ENCODE data around the gene F10.

The F10 gene

GRCh38 chr13:113117911-113118260 lies 4.7 kb upstream of the F10 start:
- DNase-seq = no peak

- no peak for DNase-seq
These were observed 4.2 kb upstream of the F10 start for GRCh38 chr13:113118261-113119021.

GRCh38 chr13:113119166-113119821 lies 3.3 kb upstream of the F10 start:
- no peak for DNase-seq

GRCh38 chr13:113119822-113120189 lies 2.8 kb upstream of the F10 start:
- DNase-seq = no peak

GRCh38 chr13:113120300-113121182 lies 2.1 kb upstream of the F10 start:
- DNase-seq = no peak

DNA sequence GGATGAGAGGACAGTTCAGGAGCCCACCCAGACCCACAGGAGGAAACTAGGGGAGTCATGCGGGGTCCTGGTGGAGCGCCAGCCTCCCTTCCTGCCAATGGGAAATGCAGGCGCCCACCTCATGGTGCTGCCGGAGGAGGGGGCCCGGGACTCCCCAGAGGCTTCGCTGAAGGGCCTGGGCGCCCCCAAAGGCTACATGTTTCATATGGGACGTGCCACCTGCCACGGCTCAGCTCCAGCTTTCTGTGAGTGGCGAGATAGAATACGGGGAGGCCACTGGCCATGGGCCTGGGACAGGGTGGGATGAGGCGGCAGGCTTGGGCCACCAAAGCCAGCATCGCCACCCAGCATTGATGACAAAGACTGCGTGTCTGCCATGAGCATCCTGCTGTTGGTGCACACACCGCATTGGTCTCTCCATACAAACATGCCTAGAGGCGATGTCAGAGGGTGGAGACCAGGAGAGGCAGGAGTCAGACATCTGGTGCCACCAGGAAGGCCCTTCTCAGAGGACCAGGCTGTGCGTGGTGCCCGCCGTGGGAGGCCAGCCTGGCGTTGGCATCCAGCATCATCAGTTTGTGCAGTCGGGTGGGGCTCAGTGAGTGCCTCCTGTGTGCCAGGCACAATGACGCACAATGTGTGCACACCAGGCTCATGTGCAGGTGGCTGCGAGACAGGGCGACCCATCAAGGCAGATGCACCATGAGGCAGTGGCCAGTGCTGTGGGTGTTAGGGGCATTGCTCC lies 1.2 kb upstream of the F10 start:
- no peak for DNase-seq

DNA sequence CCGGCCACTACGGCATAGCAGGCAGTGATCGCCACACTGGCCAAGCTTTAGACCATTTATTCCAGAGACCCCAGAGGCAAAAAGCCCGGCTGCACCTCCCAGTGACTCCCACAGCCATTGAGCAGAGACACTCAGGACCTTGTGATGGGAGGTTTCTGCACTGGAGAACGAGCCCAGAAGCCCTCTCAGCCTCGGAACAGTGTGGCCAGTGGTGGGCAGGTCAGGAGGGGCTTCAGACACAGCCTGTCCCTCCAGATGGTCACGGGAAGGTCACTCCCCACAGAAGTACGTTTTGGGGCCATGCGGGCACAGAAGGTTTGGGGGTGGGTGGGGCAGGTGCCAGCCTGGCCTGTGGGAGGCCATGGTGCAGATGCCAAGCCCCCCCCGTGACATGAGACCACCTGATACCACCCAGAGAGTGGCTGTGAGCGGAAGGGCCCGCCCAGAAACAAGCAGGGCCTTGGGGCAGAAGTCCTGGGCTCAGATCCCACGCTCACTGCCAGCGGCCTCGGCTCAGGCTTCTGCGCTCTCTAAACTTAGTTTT lies 599 bp upstream of the F10 start:
- no peak for DNase-seq

- DNase-seq = no peak
These were observed 915 bp downstream of the F10 start for GRCh38 chr13:113123226-113124201.

DNA sequence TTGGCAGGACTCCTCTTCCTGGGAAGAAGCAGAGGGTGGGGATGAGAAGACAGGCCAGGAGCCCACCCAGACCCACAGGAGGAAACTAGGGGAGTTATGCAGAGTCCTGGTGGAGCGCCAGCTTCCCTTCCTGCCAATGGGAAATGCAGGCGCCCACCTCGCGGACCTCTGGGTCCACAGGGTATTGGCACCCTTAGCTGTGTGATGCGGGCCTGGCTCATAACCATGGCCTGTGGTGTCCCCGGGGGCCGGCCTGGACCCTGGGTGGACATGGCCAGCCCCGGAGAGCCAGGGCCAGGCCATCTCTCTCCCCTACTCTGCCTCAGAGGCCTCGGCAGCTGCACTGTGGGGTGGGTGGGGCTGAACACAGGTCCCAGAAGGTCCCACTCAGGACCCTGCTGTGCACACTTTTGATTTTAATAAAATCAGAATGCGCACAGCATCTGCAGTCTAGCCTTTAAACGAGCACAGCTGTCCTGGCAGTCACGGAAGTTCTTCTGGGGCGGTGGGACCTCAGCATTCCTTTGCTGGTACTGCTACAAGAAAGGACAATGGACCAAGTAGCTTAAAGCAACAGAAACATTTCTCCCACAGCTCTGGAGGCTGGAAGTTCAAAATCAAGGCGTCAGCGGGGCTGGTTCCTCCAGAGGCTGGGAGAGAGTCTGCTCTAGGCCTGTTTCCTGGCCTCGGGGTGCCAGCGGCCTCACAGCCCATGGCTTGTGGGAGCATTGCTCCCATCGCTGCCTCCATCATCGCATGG lies 1.8 kb downstream of the F10 start:
- DNase-seq = no peak

DNA sequence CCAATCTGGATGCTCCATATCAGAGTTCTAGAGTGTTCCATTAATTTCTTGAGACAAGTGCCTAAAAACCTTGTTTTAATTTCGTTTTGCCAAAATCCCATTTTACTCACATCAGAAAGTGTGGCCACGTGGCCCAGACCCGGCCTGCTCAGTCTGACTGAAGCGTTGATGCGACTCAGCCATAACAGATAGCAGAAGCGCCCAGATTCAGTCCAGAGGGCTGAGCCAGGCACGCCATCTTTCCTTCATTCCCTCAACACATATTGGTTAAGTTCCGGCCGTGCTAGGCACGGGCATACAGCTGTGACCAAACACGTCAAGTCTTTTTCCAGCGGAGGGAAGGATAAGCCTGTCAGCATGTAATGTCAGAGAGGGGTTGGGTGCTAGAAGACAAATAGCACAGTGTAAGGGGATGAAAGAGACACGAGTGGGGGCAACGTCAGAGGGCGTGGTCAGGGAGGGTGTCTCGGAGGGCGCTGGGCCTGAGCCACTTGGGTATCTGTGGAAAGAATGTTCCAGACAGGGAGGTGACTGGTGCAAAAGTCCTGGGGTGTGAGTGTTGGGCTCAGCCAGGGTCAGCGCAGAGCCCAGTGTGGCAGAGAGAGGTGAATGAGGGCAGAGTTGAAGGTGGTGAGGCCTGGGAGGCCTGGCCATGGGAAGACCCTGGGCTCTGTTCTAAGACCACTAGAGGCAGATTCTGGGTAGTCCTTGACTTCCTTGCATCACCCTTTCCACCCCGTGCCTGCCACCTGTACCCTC lies 3.1 kb downstream of the F10 start:
- no peak for DNase-seq

GRCh38 chr13:113126265-113127150 lies 3.9 kb downstream of the F10 start:
- DNase-seq = no peak

DNA sequence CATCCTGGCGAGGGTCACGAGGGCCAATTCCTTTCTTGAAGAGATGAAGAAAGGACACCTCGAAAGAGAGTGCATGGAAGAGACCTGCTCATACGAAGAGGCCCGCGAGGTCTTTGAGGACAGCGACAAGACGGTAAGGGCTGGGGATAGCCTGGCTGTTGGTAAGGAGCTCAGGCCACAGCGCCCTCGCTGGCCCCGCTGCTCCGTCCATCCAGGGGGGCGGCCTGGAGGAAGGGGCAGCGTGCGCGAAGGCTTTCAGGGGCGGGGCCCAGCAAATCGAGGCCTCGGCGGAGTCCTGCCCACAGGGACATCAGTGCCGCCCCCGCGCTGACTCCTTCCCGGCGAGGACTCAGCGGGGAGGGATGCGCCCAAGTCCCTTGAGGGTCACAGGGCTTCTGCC lies 6.9 kb downstream of the F10 start:
- DNase-seq = no peak

DNA sequence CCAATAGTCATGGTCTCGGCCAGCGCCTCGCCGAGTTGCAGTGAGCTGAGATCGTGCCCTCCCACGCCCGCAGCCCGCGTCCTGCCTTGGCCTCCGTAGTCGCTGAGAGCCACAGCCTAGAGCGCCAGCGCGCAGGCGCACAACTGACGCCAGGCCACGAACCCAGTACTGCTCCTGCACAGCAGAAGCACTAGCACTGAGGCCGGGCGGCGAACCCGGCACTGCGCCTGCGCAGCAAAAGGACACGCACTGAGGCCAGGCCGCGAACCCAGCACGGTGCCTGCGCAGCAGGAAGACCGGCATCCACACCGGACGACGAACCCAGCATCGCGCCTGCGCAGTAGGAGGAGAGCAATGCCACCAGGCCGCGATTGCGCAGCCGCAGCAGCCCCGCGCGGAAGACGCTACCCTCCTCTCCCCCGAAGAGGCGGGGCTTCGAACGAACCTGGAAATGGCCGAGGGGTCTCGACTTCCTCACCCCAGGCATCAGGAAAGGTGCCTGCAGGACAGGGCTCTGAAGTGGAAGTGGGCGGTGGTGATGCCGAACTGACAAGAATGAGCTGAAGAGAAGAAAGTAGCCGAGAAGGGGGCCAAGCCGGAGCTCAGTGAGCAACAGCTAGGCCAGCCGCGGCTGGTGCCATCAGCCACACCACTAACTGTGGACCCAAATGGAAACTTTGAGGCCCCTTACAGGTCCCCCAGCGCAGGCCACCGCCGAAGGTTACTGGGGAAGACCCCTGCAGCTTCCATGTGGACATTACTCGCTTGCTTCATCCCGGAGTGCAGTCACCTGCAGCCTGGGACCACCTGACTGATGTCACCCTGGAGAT lies 7.5 kb downstream of the F10 start:
- no peak for DNase-seq

- DNase-seq = no peak
These were observed 12.7 kb downstream of the F10 start for GRCh38 chr13:113135281-113135760.

DNA sequence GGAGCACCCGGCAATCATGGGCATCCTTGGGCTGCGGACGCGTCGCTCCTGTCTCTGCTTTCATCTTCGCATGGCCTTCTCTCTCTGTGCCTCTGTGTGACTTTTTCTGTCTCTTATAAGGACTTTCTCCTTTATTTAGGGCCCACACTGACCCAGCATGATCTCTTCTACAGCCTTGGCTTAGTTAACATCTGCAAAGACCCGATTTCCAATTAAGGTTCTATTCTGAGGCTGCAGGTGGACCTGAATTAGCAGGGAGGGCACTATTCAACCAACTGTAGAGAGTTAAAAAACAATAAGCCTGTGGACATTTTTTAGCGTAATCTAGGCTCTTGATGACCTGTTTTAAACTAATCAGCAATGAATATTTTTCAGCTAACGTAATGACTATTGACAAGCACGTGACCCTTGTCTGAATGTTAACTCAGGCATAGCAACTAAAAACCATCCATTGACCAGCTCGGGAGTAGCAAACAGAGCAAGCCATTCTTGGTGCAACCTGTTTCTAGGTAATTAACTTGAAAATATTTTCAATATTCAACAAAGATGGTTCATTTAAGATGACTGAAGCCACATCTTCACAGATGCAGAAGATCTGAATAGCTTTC lies 15.2 kb downstream of the F10 start:
- no peak for DNase-seq

- DNase-seq = no peak
These were observed 16.4 kb downstream of the F10 start for GRCh38 chr13:113138792-113139551.

GRCh38 chr13:113139577-113139976 lies 17.0 kb downstream of the F10 start:
- DNase-seq = no peak

Measured in NCI-H2029 (cell line).